Activated naive CD4-positive, alpha-beta T cell treated with anti-CD3 and anti-CD28 coated beads, Interleukin-2, amount 10 ng/mL, durations not matched to agents 7 days and 5 days (primary cell): ENCODE measurements around the gene PLPP2.
"Not testable (repeated sequence)": the region's sequence is repeated elsewhere in the genome, so short reads cannot be mapped to it uniquely, and the experiment has no call there.

Experiments
- CTCF ChIA-PET: fragments of 350-600 bp; sonication (Branson Sonifier 250); formaldehyde crosslinking; loops from one replicate; lab custom pipeline; 2021; ENCODE audit warnings: antibody characterized with exemption; lab: Charles Lee
- DNase-seq: peaks from one replicate; pipeline ENCODE4 v3.0.0-alpha.2; 2020
- H3K27ac Mint-ChIP-seq: one replicate; pipeline ENCODE4 v1.8.0; 2021; ENCODE audit warnings: mild to moderate bottlenecking, moderate library complexity, mixed read lengths
- H3K27me3 Mint-ChIP-seq: one replicate; pipeline ENCODE4 v1.8.0; 2021; ENCODE audit warnings: mild to moderate bottlenecking, mixed read lengths
- H3K36me3 Mint-ChIP-seq: one replicate; pipeline ENCODE4 v1.8.0; 2021; ENCODE audit warnings: mixed read lengths
- H3K4me1 Mint-ChIP-seq: one replicate; pipeline ENCODE4 v1.8.0; 2021; ENCODE audit warnings: mixed read lengths
- H3K4me3 Mint-ChIP-seq: one replicate; pipeline ENCODE4 v1.8.0; 2021; ENCODE audit warnings: mild to moderate bottlenecking, moderate library complexity, mixed read lengths
- H3K9me3 Mint-ChIP-seq: one replicate; pipeline ENCODE4 v1.8.0; 2021; ENCODE audit warnings: mixed read lengths

Gene PLPP2

DNA sequence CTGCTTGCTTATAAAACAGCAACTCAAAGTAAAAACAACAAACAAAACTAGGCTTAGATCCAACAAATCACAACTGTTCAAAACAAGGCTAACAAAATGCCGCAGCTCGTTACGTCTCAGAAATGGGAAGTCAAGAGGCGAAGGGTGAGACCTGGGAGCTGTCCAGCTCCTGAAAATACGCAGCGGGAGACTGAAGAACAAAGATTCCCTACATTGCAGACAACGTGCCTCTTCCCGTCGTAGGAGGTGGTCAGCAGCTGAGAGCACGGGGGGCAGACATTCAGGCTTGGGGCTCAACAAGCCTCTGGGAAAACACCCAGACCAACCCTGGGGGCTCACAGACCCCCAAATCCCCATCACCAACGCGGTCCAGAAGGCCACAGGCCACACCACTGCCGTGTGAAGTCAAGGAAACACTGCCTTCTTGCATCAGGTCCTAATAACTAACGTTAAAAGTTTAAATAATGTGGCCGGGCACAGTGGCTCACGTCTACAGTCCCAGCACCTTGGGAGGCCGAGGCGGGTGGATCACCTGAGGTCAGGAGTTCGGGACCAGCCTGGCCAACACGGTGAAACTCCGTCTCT is 13.5 kb downstream of the PLPP2 start:
- Mint-ChIP-seq H3K4me1 (no peaks in the 10 kb centered on the region), H3K27me3 (peaks cover 30% of the 10 kb centered on the region), H3K4me3 (no peak overlapping the region), H3K36me3 (no peaks in the 10 kb centered on the region), H3K27ac (no peak overlapping the region), H3K9me3 (no peaks in the 10 kb centered on the region)
- no peak for DNase-seq
- CTCF ChIA-PET, result no interaction called here

- H3K4me1 Mint-ChIP-seq, result no peaks in the 10 kb centered on the region
- peaks cover 30% of the 10 kb centered on the region for H3K27me3 Mint-ChIP-seq
- no peak for DNase-seq
Observed at GRCh38 chr19:277131-277530, 14.1 kb downstream of the PLPP2 start.

GRCh38 chr19:275958-276646 is 15.1 kb downstream of the PLPP2 start:
- no peak overlapping the region for H3K27ac Mint-ChIP-seq
- H3K36me3 Mint-ChIP-seq, result no peaks in the 10 kb centered on the region
- no peak for DNase-seq
- H3K4me3 Mint-ChIP-seq, result no peak overlapping the region
- H3K9me3 Mint-ChIP-seq, result no peaks in the 10 kb centered on the region
- peaks cover 30% of the 10 kb centered on the region for H3K27me3 Mint-ChIP-seq
- no peaks in the 10 kb centered on the region for H3K4me1 Mint-ChIP-seq
- CTCF ChIA-PET, result no interaction called here

More at GRCh38 chr19:277131-277530, 14.1 kb downstream of the PLPP2 start:
- no peak overlapping the region for H3K4me3 Mint-ChIP-seq
- CTCF ChIA-PET, result no interaction called here
- H3K9me3 Mint-ChIP-seq, result no peaks in the 10 kb centered on the region
- no peak overlapping the region for H3K27ac Mint-ChIP-seq
- no peaks in the 10 kb centered on the region for H3K36me3 Mint-ChIP-seq

GRCh38 chr19:275000-275399 is 16.2 kb downstream of the PLPP2 start:
- H3K4me1 Mint-ChIP-seq, result no peaks in the 10 kb centered on the region
- no peak overlapping the region for H3K27ac Mint-ChIP-seq
- peaks cover 24% of the 10 kb centered on the region for H3K27me3 Mint-ChIP-seq
- H3K36me3 Mint-ChIP-seq, result no peaks in the 10 kb centered on the region
- DNase-seq, result no peak
- H3K9me3 Mint-ChIP-seq, result no peaks in the 10 kb centered on the region
- no peak overlapping the region for H3K4me3 Mint-ChIP-seq
- CTCF ChIA-PET, result no interaction called here

GRCh38 chr19:273393-273792 is 17.8 kb downstream of the PLPP2 start:
- peaks cover 18% of the 10 kb centered on the region for H3K27me3 Mint-ChIP-seq
- H3K4me3 Mint-ChIP-seq, result no peak overlapping the region
- CTCF ChIA-PET, result no interaction called here
- no peak for DNase-seq
- H3K27ac Mint-ChIP-seq, result no peak overlapping the region
- H3K36me3 Mint-ChIP-seq, result no peaks in the 10 kb centered on the region
- H3K4me1 Mint-ChIP-seq, result no peaks in the 10 kb centered on the region
- no peaks in the 10 kb centered on the region for H3K9me3 Mint-ChIP-seq

DNA sequence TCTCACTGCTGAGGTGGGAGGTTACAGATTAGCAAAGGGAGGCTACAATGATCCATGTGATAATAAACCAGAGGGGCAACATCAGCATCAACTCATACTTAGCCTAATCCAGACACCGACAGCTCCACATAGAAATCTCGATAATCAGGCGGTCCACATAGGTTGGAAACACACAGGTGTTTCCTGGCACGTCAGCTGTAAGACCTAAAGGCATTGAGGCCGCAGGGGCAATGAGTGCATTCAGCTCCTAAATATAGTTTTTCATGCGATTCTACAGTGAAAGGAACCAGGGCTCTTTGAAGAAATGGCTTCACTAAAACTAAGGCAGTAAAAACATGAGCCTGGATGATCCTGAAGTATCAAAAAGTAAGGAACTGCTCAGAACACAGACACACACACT is 19.3 kb downstream of the PLPP2 start:
- no peak for DNase-seq
- Mint-ChIP-seq H3K4me3 (no peak overlapping the region), H3K9me3 (no peaks in the 10 kb centered on the region), H3K27me3 (peaks cover 17% of the 10 kb centered on the region), H3K27ac (no peak overlapping the region), H3K4me1 (peaks cover 7% of the 10 kb centered on the region), H3K36me3 (no peaks in the 10 kb centered on the region)
- CTCF ChIA-PET, result interaction anchor here (0.7 kb wide), 1 partner anchor 18 kb away, joined by 3 read pairs; no protein-coding TSS in a partner anchor

- H3K27ac Mint-ChIP-seq, DNase-seq, H3K9me3 Mint-ChIP-seq, H3K4me3 Mint-ChIP-seq, H3K36me3 Mint-ChIP-seq, CTCF ChIA-PET: not testable (repeated sequence)
- H3K27me3 Mint-ChIP-seq, result peaks cover 19% of the 10 kb centered on the region
- peaks cover 11% of the 10 kb centered on the region for H3K4me1 Mint-ChIP-seq
Observed at GRCh38 chr19:270766-271318, 20.4 kb downstream of the PLPP2 start.

GRCh38 chr19:269241-269640 is 22.0 kb downstream of the PLPP2 start:
- Mint-ChIP-seq H3K9me3 (no peaks in the 10 kb centered on the region), H3K36me3 (no peaks in the 10 kb centered on the region), H3K27me3 (peaks cover 25% of the 10 kb centered on the region), H3K27ac (no peak overlapping the region), H3K4me1 (peaks cover 11% of the 10 kb centered on the region), H3K4me3 (no peak overlapping the region)
- CTCF ChIA-PET, result no interaction called here
- DNase-seq, result no peak

DNA sequence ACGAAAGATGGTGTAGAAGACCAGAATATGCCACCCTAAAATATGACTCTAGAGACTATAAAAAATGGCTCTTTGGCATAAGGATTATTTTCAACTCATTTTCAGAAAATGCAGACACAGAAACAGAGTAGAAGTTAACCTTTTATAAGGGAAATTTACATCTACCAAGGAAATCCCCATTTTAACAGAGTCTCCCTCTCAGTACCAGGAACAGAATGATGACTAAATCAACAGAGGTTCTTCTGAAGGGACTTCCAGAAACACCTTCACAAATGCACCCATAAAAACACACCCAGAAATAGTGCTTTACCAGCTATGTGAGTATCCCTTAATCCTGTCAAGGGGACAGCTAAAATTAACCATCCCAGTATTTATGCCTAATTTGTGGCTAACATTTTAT is 29.1 kb downstream of the PLPP2 start:
- Mint-ChIP-seq H3K9me3 (no peaks in the 10 kb centered on the region), H3K4me1 (peaks cover 7% of the 10 kb centered on the region), H3K27ac (no peak overlapping the region), H3K36me3 (no peaks in the 10 kb centered on the region), H3K27me3 (peaks cover 20% of the 10 kb centered on the region), H3K4me3 (no peak overlapping the region)
- CTCF ChIA-PET, result no interaction called here
- DNase-seq, result no peak

GRCh38 chr19:256804-257203 is 34.4 kb downstream of the PLPP2 start:
- not testable (repeated sequence) for H3K4me3 Mint-ChIP-seq, H3K36me3 Mint-ChIP-seq, H3K27ac Mint-ChIP-seq, DNase-seq, H3K9me3 Mint-ChIP-seq, H3K4me1 Mint-ChIP-seq
- CTCF ChIA-PET, result interaction anchor here (1.0 to 1.5 kb wide), 2 partner anchors 10 kb away, joined by 5 read pairs; no protein-coding TSS in a partner anchor
- peaks cover 16% of the 10 kb centered on the region for H3K27me3 Mint-ChIP-seq

DNA sequence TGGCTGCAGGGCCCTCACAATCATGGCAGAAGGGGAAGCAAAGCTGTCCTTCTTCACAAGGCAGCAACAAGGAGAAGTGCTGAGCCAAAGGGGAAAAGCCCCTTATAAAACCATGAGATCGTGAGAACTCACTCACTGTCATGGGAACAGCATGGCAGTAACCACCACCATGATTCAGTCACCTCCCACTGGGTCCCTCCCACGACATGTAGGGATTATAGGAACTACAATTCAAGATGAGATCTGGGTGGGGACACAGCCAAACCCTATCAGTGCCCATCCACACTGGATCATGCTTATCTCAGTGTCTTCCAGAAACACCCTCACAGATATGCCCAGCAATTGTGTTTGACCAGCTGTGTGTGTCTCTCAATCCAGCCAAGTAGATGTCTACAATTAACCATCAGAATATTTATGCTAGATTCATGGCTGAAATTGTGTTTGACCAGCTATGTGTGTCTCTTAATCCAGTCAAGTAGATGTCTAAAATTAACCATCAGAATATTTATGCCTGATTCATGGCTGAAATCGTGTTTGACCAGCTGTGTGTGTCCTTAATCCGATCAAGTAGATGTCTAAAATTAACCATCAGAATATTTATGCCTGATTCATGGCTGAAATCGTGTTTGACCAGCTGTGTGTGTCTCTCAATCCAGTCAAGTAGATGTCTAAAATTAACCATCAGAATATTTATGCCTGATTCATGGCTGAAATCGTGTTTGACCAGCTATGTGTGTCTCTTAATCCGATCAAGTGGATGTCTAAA is 38.6 kb downstream of the PLPP2 start:
- peaks cover 20% of the 10 kb centered on the region for H3K27me3 Mint-ChIP-seq
- not testable (repeated sequence) for H3K9me3 Mint-ChIP-seq, H3K27ac Mint-ChIP-seq, DNase-seq, H3K36me3 Mint-ChIP-seq, H3K4me1 Mint-ChIP-seq, H3K4me3 Mint-ChIP-seq
- CTCF ChIA-PET, result interaction anchor here (0.6 kb wide), 1 partner anchor 11 kb away, joined by 4 read pairs; no protein-coding TSS in a partner anchor

DNA sequence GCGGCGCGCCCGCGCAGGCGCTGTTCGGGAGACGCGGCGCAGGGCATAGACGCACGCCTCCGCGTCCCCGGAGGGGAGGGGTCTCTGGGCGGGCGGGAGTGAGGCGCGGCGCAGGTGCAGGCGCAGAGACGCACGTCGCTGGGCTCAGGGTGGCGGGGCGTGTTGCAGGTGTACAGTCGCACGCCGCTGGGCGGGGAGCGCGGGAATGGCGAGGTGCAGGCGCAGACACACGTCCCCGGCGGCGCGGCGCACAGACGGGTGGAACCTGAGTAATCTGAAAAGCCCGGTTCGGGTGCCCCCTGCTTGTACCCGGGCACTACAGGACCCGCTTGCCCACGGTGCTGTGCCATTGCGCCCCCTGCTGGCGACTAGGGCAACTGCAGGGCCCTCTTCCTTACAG is 44.7 kb downstream of the PLPP2 start:
- CTCF ChIA-PET, result interaction anchor here (0.9 to 1.8 kb wide), 6 partner anchors 10 to 264 kb away, joined by 3 to 6 read pairs (median 5); no protein-coding TSS in a partner anchor

DNA sequence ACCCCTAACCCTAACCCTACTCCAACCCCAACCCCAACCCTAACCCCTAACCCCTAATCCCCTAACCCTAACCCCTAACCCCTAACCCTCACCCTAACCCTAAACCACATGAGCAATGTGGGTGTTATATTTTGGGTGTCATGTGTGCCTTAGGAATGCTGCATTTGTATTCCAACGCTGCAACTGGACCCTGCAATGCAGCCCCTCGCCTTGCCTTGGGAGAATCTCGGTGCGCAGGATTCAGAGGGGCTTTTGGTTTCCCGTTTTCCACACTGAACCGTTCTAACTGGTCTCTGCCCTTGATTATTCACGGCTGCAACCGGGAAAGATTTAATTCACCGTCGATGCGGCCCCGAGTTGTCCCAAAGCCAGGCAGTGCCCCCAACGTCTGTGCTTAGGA is 45.3 kb downstream of the PLPP2 start:
- H3K4me1 Mint-ChIP-seq, H3K27me3 Mint-ChIP-seq, H3K27ac Mint-ChIP-seq, H3K9me3 Mint-ChIP-seq, CTCF ChIA-PET, H3K36me3 Mint-ChIP-seq: not testable (repeated sequence)
- DNase-seq, result peak; percentile 23
- peak overlapping the region; percentile 54 for H3K4me3 Mint-ChIP-seq

More for the DNA sequence above, 44.7 kb downstream of the PLPP2 start:
- H3K4me1 Mint-ChIP-seq, result no peaks in the 10 kb centered on the region
- DNase-seq, result no peak
- no peak overlapping the region for H3K4me3 Mint-ChIP-seq
- H3K36me3 Mint-ChIP-seq, result no peaks in the 10 kb centered on the region
- peaks cover 2% of the 10 kb centered on the region for H3K27me3 Mint-ChIP-seq
- no peak overlapping the region for H3K27ac Mint-ChIP-seq
- H3K9me3 Mint-ChIP-seq, result peaks cover 3% of the 10 kb centered on the region

DNA sequence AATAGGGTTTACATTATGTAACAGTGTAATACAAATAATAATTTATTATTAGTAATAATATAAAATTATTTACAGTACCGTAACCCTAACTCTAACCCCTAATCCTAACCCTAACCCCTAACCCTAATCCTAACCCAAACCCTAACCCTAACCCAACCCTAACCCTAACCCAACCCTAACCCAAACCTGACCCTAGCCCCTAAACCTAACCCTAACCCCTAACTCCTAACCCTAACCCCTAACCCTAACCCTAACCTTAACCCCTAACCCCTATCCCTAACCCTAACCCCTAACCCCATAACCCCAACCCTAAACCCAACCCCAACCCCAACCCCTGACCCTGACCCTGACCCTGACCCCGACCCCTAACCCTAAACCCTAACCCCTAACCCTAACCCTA is 45.7 kb downstream of the PLPP2 start:
- H3K4me3 Mint-ChIP-seq, result no peak overlapping the region
- H3K4me1 Mint-ChIP-seq, result no peaks in the 10 kb centered on the region
- no peak for DNase-seq
- H3K27me3 Mint-ChIP-seq, result no peaks in the 10 kb centered on the region
- peaks cover 3% of the 10 kb centered on the region for H3K9me3 Mint-ChIP-seq
- H3K36me3 Mint-ChIP-seq, result no peaks in the 10 kb centered on the region
- no peak overlapping the region for H3K27ac Mint-ChIP-seq
- CTCF ChIA-PET, result no interaction called here
